HS-27A (cell line): Measurements from ENCODE around the gene MAP7D1.
"Not testable (repeated sequence)": the region's sequence is repeated elsewhere in the genome, so short reads cannot be mapped to it uniquely, and the experiment has no call there.

Experiments
- DNase-seq: peaks from one replicate; pipeline ENCODE4 v3.0.0-alpha.2; 2012; ENCODE audit warnings: low read depth, missing footprints

The MAP7D1 gene

DNA sequence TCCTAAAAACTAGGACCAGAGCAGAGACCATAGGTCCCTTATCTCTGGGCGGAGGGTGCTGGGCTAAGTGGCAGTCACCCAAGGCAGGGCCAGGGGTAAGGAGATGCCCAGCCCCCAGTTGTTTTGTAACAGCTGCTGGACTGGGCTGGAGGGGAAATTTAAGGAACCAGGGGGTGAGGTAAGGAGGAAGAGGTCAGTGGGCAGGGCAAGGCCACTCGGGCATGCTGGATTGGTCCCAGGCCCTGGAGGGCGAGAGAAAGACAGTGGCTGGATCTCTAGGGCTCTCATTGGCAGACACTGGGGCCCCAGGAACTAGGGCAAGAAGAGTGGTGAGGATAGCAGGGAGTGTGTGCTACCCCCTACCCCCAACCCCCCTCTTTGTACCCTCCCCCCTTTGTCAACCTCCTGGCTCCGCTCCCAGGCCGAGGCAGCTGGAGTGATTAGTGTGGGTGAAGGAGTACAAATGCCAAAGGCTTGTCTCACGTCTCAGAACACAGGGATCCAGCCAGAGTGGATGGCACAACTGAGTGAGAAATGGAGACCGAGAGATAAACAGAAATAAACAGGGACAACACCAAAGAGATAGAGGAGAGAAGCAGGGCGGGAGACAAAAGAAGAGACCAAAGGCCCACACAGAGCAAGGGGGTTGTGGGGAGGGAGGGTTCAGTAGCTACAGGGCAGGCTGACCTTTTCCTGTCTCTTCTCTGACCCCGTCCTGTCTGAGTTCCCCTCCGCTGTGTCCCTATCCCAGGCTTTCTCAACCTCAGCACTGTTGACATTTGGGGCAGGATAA, 47.8 kb downstream of the MAP7D1 start:
- no peak for DNase-seq

DNA sequence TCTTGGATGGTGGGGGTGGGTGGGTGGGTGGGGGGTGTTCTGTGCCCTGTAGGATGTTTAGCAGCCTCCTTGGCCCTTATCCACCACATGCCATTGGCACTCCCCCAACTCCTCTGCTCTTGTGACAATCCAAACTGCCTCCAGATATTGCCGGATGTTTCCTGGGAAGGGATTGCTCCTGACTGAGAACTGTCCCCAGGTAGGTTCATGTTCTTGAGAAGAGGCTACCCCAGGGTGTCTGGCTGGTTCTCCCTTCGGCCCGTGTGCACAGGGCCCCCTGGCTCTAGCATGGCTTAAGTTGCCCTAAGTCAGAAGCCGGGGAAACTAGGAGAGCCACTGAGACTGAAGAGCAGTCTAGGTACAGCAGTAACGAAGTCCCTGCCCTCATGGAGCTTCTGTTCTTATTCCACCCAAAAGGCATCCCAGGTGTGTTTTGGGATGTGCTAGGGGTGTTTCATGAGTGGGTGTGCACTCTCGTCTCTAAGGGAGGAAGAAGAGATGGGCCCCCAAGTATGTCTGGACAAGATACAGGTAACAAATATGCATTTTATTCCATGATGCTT, 48.5 kb downstream of the MAP7D1 start:
- DNase-seq, result no peak

DNA sequence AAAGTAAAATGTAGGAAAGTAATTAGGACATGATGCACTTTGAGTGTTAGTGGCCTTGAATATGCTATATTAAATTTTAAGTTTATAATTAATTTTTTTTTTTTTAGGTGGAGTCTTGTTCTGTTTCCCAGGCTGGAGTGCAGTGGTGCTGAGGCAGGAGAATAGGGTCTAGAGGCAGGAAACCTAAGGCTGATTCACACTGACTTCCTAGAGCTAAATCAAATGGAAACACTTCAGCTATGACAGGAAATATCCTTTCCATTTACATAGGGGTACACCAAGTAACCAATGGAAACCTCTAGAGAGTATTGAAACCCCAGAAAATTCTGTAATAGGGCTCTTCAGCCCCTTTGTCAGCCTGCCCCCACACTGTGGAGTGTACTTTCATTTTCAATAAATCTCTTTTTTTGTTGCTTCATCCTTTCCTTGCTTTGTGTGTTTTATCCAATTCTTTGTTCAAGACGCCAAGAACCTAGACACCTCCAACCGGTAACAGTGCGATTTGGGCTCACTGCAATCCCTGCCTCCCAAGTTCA, 50.4 kb downstream of the MAP7D1 start:
- no peak for DNase-seq

DNA sequence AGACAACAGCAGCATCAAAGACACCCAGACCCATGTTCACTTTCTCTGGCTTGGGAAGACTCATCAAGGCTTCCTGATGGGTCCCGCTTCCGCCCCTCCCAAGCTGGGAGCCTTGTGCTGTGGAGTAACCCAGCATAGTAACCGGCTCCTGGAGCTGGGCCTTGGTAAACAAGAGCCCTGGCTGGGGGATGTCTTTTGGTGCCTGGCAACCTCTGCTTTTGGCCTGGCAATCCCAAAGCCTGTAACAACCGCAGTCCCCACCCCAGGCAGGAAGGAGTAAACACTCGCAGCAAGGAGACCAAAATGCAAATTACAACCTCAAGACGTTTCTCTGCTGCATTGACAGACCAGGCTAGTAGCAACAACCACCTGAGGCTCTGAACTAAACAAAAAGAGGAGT, 51.4 kb downstream of the MAP7D1 start:
- no peak for DNase-seq

DNA sequence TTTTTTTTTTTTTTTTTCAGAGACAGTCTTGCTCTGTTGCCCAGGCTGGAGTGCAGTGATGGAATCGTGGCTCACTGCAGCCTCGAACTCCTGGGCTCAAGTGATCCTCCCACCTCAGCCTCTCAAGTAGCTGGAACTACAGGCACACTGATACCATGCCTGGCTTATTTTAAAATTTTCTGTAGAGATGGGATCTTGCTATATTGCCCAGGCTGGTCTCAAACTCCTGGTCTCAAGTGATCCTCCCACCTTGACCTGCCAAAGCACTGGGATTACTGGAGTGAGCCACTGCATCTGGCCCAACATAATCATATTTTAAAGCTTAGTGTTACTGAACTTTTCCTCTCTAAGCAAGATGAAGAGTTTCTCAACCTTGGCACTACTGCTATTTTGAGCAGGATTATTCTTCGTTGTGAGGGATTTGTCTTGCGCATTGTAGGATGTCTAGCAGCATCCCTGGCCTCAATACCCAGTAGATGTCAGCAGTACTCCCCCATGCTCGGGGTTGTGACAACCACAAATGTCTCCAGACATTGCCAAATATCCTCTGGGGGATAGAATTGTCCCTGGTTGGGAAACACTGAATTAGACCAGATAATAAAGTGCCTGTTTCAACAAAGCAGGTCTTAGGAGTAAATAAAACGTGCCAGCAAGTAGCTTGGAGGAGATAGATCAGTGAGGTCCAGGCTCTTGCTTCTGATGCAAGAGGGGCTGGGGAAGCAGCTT, 53.2 kb downstream of the MAP7D1 start:
- DNase-seq, result no peak

DNA sequence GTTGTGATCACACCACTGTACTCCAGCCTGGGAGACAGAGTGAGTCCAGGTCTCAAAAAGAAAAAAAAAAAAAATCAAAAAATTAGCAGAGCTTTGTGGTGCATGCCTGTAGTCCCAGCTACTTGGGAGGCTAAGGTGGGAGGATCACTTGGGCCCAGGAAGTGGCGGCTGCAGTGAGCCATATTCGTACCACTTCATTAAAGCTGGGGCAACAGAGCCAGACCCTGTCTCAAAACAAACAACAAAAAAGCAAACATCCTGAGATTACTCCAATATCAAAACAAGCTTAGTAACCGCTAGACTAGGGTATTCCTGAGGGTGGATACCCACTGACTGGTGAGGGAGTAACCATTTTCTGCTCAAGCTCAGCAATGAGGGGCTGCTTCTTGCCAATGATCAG, 55.3 kb downstream of the MAP7D1 start:
- no peak for DNase-seq

DNA sequence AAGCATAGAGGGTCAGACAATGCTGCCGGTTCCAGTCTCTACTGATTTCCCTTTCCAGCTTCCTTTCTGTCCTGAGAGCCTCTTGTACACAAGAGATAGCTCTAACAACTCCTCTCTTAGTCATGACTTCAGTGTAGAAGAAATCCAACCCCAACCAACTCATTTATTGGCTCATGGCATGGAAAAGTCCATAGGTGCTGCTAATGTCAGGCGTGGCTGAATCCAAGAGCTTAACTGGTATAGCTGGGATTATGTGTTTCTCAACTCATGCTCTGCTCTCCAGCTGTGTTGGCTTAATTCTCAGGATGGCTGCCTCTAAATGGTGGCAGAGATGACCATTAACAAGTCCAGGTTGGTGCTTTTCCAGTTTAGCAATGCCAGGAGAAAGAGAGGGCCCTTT, 55.9 kb downstream of the MAP7D1 start:
- no peak for DNase-seq

DNA sequence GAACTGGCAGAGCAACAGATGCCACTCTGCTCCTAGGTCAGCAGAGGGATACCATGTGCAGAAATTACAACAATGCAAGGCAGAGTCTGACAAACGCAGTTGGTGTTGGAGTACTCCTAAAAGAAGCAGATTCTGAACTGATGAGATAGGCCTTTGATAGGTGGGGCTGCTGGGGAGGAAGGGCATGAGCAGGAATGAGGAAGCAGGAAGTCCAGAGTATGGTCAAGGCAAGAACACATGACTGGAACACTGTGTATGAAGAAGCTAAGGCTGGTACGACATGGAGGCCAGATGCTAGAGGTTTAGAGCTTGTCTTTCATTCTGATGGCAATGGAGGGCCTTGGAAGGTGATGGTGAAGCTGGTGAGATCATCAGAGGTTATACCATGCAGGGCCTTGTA, 56.8 kb downstream of the MAP7D1 start:
- no peak for DNase-seq

DNA sequence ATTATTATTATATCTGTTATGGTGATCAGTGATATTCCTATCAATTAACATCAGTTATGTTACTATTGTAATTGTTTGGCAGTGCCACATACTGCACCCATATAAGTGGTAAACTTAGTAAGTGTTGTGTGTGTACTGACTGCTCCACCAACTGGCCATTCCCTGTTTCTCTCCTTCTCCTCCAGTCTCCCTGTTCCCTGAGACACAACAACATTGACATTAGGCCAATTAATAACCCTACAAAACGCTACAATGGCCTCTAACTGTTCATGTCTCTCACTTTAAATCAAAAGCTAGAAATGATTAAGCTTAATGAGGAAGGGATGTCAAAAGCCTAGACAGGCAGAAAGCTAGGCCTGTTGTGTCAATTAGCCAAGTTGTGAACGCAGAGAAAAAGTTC, 61.7 kb downstream of the MAP7D1 start:
- no peak for DNase-seq

DNA sequence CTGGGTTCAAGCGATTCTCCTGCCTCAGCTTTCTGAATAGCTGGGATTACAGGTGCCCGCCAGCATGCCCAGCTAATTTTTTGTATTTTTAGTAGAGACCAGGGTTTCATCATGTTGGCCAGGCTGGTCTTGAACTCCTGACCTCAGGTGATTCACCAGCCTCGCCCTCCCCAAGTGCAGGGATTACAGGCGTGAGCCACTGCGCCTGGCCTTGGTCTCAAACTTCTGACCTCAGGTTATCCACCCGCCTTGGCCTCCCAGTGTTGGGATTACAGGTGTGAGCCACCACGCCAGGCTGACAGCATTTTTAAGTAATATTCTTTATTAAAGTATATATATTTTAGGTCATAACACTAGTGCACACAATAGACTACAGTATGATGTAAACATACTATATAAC, 65.9 kb downstream of the MAP7D1 start:
- not testable (repeated sequence) for DNase-seq

DNA sequence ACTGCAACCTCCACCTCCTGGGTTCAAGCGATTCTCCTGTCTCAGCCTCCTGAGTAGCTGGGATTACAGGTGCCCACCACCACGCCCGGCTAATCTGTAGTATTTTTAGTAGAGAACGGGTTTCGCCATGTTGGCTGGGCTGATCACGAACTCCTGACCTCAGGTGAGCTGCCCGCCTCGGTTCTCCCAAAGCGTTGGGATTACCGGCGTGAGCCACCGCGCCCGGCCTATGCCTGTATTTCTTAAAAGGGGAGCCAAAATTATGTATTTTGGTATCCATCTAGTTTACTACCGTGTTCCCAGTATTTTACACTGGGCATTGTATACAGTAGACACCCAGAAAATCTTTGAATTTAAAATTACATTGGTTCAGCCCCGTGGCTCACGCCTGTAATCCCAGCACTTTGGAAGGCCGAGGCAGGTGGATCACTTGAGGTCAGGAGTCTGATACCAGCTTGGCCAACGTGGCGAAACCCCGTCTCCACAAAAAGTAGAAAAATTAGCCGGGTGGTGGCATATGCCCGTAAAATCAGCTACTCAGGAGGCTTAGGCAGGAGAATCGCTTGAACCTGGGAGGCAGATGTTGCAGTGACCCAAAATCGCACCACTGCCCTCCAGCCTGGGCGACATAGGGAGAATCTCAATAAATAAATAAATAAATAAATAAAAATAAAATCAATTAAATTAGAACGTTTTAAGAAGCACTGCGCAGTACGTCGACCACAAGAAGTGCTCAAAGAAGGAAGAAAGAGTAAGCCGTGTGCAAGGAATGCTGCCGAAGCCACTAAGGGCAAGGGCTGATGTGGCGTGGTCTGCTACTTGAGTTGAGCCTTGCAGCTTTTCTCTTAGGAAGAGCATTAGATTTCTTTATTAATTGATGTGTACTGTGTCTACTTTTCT, 66.8 kb downstream of the MAP7D1 start:
- no peak for DNase-seq

DNA sequence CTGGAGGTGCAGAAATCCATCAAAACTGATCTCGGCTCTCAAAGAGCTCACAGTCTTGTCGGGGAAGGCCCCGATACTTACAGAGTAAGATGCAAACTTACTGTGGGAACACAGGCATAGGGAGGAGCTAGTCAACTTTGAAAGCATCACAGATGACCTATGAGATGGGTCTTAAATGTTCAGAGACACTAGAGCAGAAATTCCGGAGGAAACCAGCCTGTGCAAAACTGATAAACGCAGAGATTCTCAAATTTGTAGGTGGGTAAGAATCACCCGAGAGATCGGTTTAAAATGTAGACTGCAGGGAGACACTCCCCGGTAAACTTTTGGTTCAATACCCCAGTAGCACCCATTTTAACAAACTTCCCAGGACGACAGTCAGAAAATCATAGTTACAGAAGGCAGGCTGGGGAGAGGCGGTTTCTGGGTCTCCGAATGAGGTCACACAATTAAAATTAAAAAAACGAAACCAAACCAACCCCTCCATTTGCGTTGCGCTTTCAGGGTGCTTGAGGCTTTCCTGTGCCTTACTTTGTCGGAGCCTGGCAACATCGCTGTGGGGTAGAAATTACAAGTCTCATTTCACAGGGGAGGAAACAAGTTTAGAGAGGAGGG, 67.5 kb downstream of the MAP7D1 start:
- DNase-seq, result no peak

DNA sequence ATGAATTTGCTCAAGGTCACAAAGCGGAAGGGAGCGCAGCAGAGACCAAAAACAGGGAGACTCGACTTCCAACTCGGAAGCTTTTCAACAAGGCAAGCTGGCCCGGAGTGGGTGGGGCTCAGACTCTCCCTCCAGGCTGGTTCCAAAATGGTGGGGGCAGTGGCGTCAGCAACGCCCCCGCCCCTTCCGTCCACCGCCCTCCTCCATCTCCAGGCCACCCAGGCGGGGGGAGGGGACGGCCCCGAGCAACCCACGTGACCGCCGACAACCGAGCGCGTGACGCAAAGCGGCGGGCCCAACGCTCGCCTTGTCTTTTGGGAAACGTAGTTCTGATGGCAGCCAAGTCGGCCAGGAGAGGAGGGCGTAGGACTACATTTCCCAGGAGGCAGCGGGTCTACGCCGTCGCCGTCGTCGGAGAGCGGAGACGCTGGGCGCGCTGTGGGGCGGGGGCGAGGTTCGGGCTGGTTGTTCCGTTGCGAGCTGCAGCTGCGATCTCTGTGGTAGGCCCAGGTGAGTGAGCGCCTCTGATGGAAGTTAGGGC, 68.1 kb downstream of the MAP7D1 start, which contains the start of gene THRAP3:
TSS of gene THRAP3 (plus strand) at position 448 of the 541 bp plus-strand sequence. CDS start 58,121 bp downstream, outside the sequence.
- peak; percentile 98 for DNase-seq

DNA sequence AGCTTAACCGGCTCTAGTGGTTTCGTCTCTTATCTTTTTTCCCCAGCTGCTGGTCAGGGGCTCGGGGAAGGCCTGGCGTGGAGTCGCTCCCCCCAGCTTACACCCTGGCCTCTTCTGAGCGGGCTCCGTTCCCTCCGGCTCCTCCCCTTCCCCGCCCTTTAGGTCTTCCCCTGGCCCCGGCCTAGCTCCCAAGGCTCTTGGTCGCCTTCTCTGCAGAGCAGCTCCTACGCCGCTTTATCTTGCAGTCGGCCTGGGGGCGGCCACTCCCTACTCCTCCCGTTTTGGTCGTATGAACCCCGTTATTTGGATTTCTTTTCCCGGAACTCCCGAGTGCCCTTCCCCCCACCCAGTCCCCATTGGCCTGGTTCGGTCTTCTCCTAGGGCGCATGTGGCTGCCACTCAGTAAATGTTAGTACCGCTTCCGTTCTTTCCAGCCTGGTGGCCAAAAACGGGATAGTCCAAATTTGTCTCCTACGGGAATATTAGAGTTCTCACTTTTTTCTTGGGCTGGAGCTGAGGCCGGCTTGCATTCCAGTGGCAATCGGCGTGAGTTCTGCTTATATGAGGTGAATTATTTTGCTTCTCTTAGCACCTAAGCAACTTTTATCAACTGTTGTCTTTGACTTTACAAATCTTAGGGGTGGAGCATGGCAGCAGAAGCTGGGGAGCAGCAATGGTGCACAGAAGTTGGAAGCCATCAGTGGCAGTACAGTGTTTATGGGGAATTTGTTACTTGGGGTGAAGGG, 68.8 kb downstream of the MAP7D1 start:
- DNase-seq, result peak; percentile 90

DNA sequence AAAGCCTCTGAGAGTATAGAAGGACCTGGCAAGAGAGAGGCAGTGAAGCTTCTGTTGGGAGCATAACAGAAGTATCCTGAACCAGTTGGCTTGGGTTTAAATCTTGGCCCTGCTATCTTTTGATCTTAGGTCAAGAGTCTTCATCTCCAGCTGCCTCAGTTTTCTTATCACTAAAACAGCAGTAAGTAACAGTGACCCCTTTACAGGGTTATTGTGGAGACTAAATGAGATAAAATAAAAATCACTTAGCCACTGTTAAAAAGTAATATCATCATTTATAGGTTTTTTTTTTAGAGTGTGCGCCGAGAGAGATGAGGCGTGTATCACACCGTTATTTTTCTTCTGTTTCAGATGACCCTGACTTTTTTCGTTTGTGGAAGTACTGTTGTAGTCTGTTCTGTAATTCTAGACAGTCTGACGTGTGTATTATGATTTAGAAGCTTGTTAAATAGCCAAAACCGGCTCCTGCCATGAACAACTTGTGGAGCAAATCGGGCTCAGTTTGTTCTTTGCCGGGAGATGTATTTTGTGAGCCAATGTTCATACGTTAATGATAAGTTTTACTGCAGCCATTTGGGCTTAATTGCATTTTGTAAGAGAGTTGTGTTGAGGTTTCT, 69.4 kb downstream of the MAP7D1 start:
- no peak for DNase-seq

DNA sequence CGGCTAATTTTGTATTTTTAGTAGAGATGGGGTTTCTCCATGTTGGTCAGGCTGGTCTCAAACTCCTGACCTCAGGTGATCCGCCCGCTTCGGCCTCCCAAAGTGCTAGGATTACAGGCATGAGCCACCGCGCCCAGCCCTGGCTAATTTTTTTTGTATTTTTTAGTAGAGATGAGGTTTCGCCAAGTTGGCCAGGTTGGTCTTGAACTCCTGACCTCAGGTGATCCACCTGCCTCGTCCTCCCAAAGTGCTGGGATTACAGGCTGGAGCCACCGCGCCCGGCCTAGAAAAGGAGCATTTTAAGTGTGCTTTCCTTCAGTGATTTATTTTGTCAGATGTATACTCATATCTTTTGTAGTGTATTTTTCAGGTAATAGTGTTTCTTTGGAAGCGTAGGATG, 74.3 kb downstream of the MAP7D1 start:
- DNase-seq, result not testable (repeated sequence)
